Neural progenitor cell (in vitro differentiated cells): ENCODE data around the gene CDS2. TPM values are rescaled to one million over a fixed set of nuclear protein-coding genes. Genes with fewer than 3 reads are reported as not detected.
A peak's percentile ranks its signal among the peaks of the same experiment; 100 is the strongest.

ENCODE experiments used
- DNase-seq: peaks from one replicate; pipeline ENCODE4 v3.0.0-alpha.2; 2016; ENCODE audit warnings: low spot score
- H2AFZ ChIP-seq: fragments of 200-600 bp; sonication (generic); replicated peaks from 2 replicates; pipeline ENCODE4 v1.6.1; 2016; ENCODE audit warnings: antibody characterized with exemption
- H3F3A ChIP-seq: fragments of 200-600 bp; sonication (generic); 2 replicates; pipeline ENCODE4 v1.6.1; 2016; ENCODE audit warnings: antibody characterized with exemption, low read depth
- H3K27ac ChIP-seq: fragments of 200-600 bp; sonication (generic); 2 replicates; pipeline ENCODE4 v1.5.1; 2016; ENCODE audit warnings: mild to moderate bottlenecking
- H3K27me3 ChIP-seq: fragments of 200-600 bp; sonication (generic); 2 replicates; pipeline ENCODE4 v1.6.1; 2016; ENCODE audit warnings: mild to moderate bottlenecking, moderate library complexity
- H3K36me3 ChIP-seq: fragments of 200-600 bp; sonication (generic); 2 replicates; pipeline ENCODE4 v1.5.1; 2016
- H3K4me1 ChIP-seq: fragments of 200-600 bp; sonication (generic); 2 replicates; pipeline ENCODE4 v1.6.1; 2016; ENCODE audit warnings: mixed run types
- H3K4me2 ChIP-seq: fragments of 200-600 bp; sonication (generic); 2 replicates; pipeline ENCODE4 v1.6.1; 2016
- H3K4me3 ChIP-seq: fragments of 200-600 bp; sonication (generic); 2 replicates; pipeline ENCODE4 v1.5.1; 2016
- H3K79me2 ChIP-seq: fragments of 200-600 bp; sonication (generic); 2 replicates; pipeline ENCODE4 v1.6.1; 2016; ENCODE audit warnings: low read depth
- H3K9ac ChIP-seq: fragments of 200-600 bp; sonication (generic); 2 replicates; pipeline ENCODE4 v1.6.1; 2016
- H3K9me3 ChIP-seq: fragments of 200-600 bp; sonication (generic); 2 replicates; pipeline ENCODE4 v1.5.1; 2016; ENCODE audit warnings: low read depth
- H4K20me1 ChIP-seq: fragments of 200-600 bp; sonication (generic); 2 replicates; pipeline ENCODE4 v1.6.1; 2016; ENCODE audit warnings: low read depth
- H3K27ac Mint-ChIP-seq: 3 replicates; pipeline ENCODE4 v1.8.0; 2021; ENCODE audit warnings: mixed read lengths
- H3K27me3 Mint-ChIP-seq: 2 replicates; pipeline ENCODE4 v1.8.0; 2022; ENCODE audit warnings: low read depth, mild to moderate bottlenecking, inconsistent platforms, moderate library complexity, mixed read lengths; ENCODE audit not compliant: insufficient read depth
- H3K36me3 Mint-ChIP-seq: 3 replicates; pipeline ENCODE4 v1.8.0; 2021; ENCODE audit warnings: mixed read lengths
- H3K4me1 Mint-ChIP-seq: 3 replicates; pipeline ENCODE4 v1.8.0; 2021; ENCODE audit warnings: mixed read lengths
- H3K4me3 Mint-ChIP-seq: 3 replicates; pipeline ENCODE4 v1.8.0; 2021; ENCODE audit warnings: mild to moderate bottlenecking, moderate library complexity, mixed read lengths
- H3K9me3 Mint-ChIP-seq: 3 replicates; pipeline ENCODE4 v1.8.0; 2020; ENCODE audit warnings: mixed read lengths
- CTCF ChIP-seq: fragments of 200-600 bp; sonication (generic); IDR thresholded peaks from 2 replicates; pipeline ENCODE4 v1.5.1; 2017; ENCODE audit warnings: antibody characterized with exemption, mild to moderate bottlenecking
- EZH2 ChIP-seq: fragments of 200-600 bp; sonication (generic); IDR thresholded peaks from 2 replicates; pipeline ENCODE4 v1.6.1; 2017; ENCODE audit warnings: antibody characterized with exemption, mild to moderate bottlenecking, moderate library complexity
- EZH2phosphoT487 ChIP-seq: fragments of 200-600 bp; sonication (generic); IDR thresholded peaks from 2 replicates; pipeline ENCODE4 v1.6.1; 2017; ENCODE audit warnings: antibody characterized with exemption
- total RNA-seq: library from RNA; depleted of rRNA; stranded (reverse); fragments of >200 nt; gene quantifications from 2 replicates; pipeline ENCODE4 v1.2.3, GENCODE V29; 2015; ENCODE audit warnings: low replicate concordance

The CDS2 gene
- total RNA-seq, 1 donor from 2014 or later: 59.8 TPM

GRCh38 chr20:5148581-5148980, 21.8 kb downstream of the CDS2 start:
- H3K4me3 Mint-ChIP-seq: no peak overlapping the region
- Histone ChIP-seq H3K4me3 (no peak overlapping the region), H3K27ac (no peak overlapping the region), H3K4me2 (no peak overlapping the region), H4K20me1 (peaks cover 52% of the 10 kb centered on the region), H3K9me3 (no peaks in the 10 kb centered on the region), H2AFZ (no peak overlapping the region), H3F3A (no peaks in the 10 kb centered on the region), H3K79me2 (peaks cover 87% of the 10 kb centered on the region), H3K9ac (no peak overlapping the region), H3K27me3 (no peaks in the 10 kb centered on the region), H3K4me1 (no peaks in the 10 kb centered on the region), H3K36me3 (no peaks in the 10 kb centered on the region)
- H3K9me3 Mint-ChIP-seq: no peaks in the 10 kb centered on the region
- no peak overlapping the region for H3K27ac Mint-ChIP-seq
- no peaks in the 10 kb centered on the region for H3K4me1 Mint-ChIP-seq
- DNase-seq: no peak
- peaks cover 3% of the 10 kb centered on the region for H3K36me3 Mint-ChIP-seq
- H3K27me3 Mint-ChIP-seq: peaks cover 5% of the 10 kb centered on the region
- no peak for TF ChIP-seq EZH2
- TF ChIP-seq CTCF: no peak
- TF ChIP-seq EZH2phosphoT487: no peak

GRCh38 chr20:5149892-5150225, 23.1 kb downstream of the CDS2 start:
- H3K9me3 Mint-ChIP-seq: no peaks in the 10 kb centered on the region
- no peaks in the 10 kb centered on the region for H3K36me3 ChIP-seq
- peaks cover 84% of the 10 kb centered on the region for H3K79me2 ChIP-seq
- no peak overlapping the region for H3K9ac ChIP-seq
- no peak overlapping the region for H3K4me2 ChIP-seq
- TF ChIP-seq CTCF: no peak
- no peak for TF ChIP-seq EZH2
- H3K4me3 ChIP-seq: no peak overlapping the region
- no peaks in the 10 kb centered on the region for H3K9me3 ChIP-seq
- H3K4me1 Mint-ChIP-seq: no peaks in the 10 kb centered on the region
- no peaks in the 10 kb centered on the region for H3K27me3 ChIP-seq
- no peak for DNase-seq
- no peak overlapping the region for H3K27ac Mint-ChIP-seq
- H4K20me1 ChIP-seq: peaks cover 60% of the 10 kb centered on the region
- no peak overlapping the region for H3K4me3 Mint-ChIP-seq
- H2AFZ ChIP-seq: no peak overlapping the region
- no peak overlapping the region for H3K27ac ChIP-seq
- no peaks in the 10 kb centered on the region for H3F3A ChIP-seq
- H3K36me3 Mint-ChIP-seq: peaks cover 3% of the 10 kb centered on the region
- H3K27me3 Mint-ChIP-seq: peaks cover 2% of the 10 kb centered on the region
- H3K4me1 ChIP-seq: no peaks in the 10 kb centered on the region

- Histone ChIP-seq H3F3A (no peaks in the 10 kb centered on the region), H3K4me1 (no peaks in the 10 kb centered on the region), H3K79me2 (peaks cover 84% of the 10 kb centered on the region), H3K4me3 (no peak overlapping the region), H2AFZ (no peak overlapping the region), H3K36me3 (no peaks in the 10 kb centered on the region), H3K9ac (no peak overlapping the region), H3K9me3 (no peaks in the 10 kb centered on the region), H4K20me1 (peaks cover 64% of the 10 kb centered on the region), H3K27ac (no peak overlapping the region), H3K27me3 (no peaks in the 10 kb centered on the region), H3K4me2 (no peak overlapping the region)
- H3K27ac Mint-ChIP-seq: peak overlapping the region; percentile 70
- H3K4me1 Mint-ChIP-seq: peaks cover under 1% of the 10 kb centered on the region
- no peaks in the 10 kb centered on the region for H3K9me3 Mint-ChIP-seq
- DNase-seq: no peak
- H3K27me3 Mint-ChIP-seq: peaks cover 2% of the 10 kb centered on the region
- H3K36me3 Mint-ChIP-seq: peaks cover 1% of the 10 kb centered on the region
- no peak overlapping the region for H3K4me3 Mint-ChIP-seq
- TF ChIP-seq CTCF (no peak), EZH2phosphoT487 (no peak), EZH2 (no peak)
These were observed 23.6 kb downstream of the CDS2 start for GRCh38 chr20:5150226-5151076.
